GM18511 (cell line): ENCODE results near the gene XPO1.
A peak's percentile ranks its signal among the peaks of the same experiment; 100 is the strongest.
"Not testable (repeated sequence)": the region's sequence is repeated elsewhere in the genome, so short reads cannot be mapped to it uniquely, and the experiment has no call there.

Experiments
- ATAC-seq: cut with Tn5 transposase; IDR thresholded peaks from one replicate; pipeline ENCODE4 v1.9.1; 2021; ENCODE audit warnings: mild to moderate bottlenecking, moderate library complexity; ENCODE audit not compliant: unreplicated experiment

XPO1 gene

GRCh38 chr2:61538200-61538919 is at the start of gene XPO1:
Gene XPO1 (minus strand): TSS chr2:61538356. CDS start chr2:61533897, 4,459 bp downstream.
- peak; percentile 84 for ATAC-seq

- not testable (repeated sequence) for ATAC-seq
These were observed 48.8 kb upstream of the XPO1 start for GRCh38 chr2:61586928-61587327.

GRCh38 chr2:61585383-61585782 is 47.2 kb upstream of the XPO1 start:
- no peak for ATAC-seq

GRCh38 chr2:61584368-61584767 is 46.2 kb upstream of the XPO1 start:
- ATAC-seq, result not testable (repeated sequence)

GRCh38 chr2:61582165-61582564 is 44.0 kb upstream of the XPO1 start:
- ATAC-seq, result no peak

GRCh38 chr2:61581716-61582115 is 43.6 kb upstream of the XPO1 start:
- no peak for ATAC-seq

GRCh38 chr2:61575447-61575859 is 37.3 kb upstream of the XPO1 start:
- no peak for ATAC-seq

GRCh38 chr2:61566566-61566965 is 28.4 kb upstream of the XPO1 start:
- ATAC-seq, result no peak

GRCh38 chr2:61562615-61563014 is 24.5 kb upstream of the XPO1 start:
- no peak for ATAC-seq

- ATAC-seq, result no peak
These were observed 20.0 kb upstream of the XPO1 start for GRCh38 chr2:61558160-61558559.

GRCh38 chr2:61557381-61557780 is 19.2 kb upstream of the XPO1 start:
- ATAC-seq, result no peak

GRCh38 chr2:61554604-61555003 is 16.4 kb upstream of the XPO1 start:
- no peak for ATAC-seq

GRCh38 chr2:61550375-61551209 is 12.4 kb upstream of the XPO1 start:
- no peak for ATAC-seq

- ATAC-seq, result no peak
These were observed 11.4 kb upstream of the XPO1 start for GRCh38 chr2:61549546-61549945.

GRCh38 chr2:61543062-61543461 is 4.9 kb upstream of the XPO1 start:
- ATAC-seq, result no peak

- not testable (repeated sequence) for ATAC-seq
These were observed 2.0 kb upstream of the XPO1 start for GRCh38 chr2:61540167-61540566.

GRCh38 chr2:61538920-61539520 is 864 bp upstream of the XPO1 start:
- ATAC-seq, result peak; percentile 0

GRCh38 chr2:61537950-61538199 is 281 bp downstream of the XPO1 start:
- ATAC-seq, result no peak

- no peak for ATAC-seq
These were observed 743 bp downstream of the XPO1 start for GRCh38 chr2:61537277-61537949.

- ATAC-seq, result peak; percentile 54
These were observed 1.4 kb downstream of the XPO1 start for GRCh38 chr2:61536572-61537276.

GRCh38 chr2:61536180-61536571 is 2.0 kb downstream of the XPO1 start:
- no peak for ATAC-seq
